Right lobe of liver (tissue), 6 donors: ENCODE data around the gene TM9SF2. TPM values are rescaled to one million over a fixed set of nuclear protein-coding genes. Genes with fewer than 3 reads are reported as not detected.

ENCODE experiments used
- ATAC-seq, 4 donors: fragments of 200-7000 bp; cut with Tn5 transposase; one replicate each; pipeline ENCODE4 v1.9.1; 2020; ENCODE audit warnings: mild to moderate bottlenecking in 4 of 4, moderate library complexity in 4 of 4
- DNase-seq, 3 donors: peaks; one replicate each; pipeline ENCODE4 v3.0.0-alpha.2; 2020
- H3K27ac ChIP-seq, 3 donors: fragments of 200-600 bp; one replicate each; pipeline ENCODE4 v1.8.0; 2022
- H3K27me3 ChIP-seq, 2 donors: fragments of 200-600 bp; one replicate each; pipeline ENCODE4 v1.8.0; 2022
- H3K36me3 ChIP-seq, 4 donors: fragments of 200-600 bp; sonication (generic) in 1 of 4; one replicate each; pipeline versions ENCODE4 v1.5.1 to v1.8.0; 2017 to 2022; ENCODE audit warnings: control low read depth in 1 of 4
- H3K4me1 ChIP-seq, 4 donors: fragments of 200-600 bp; sonication (generic) in 1 of 4; one replicate each; pipeline versions ENCODE4 v1.5.1 to v1.8.0; 2017 to 2022; ENCODE audit warnings: control low read depth in 1 of 4
- H3K4me3 ChIP-seq, 3 donors: fragments of 200-600 bp; one replicate each; pipeline ENCODE4 v1.8.0; 2022
- H3K9me3 ChIP-seq, 4 donors: fragments of 200-600 bp; sonication (generic) in 1 of 4; one replicate each; pipeline versions ENCODE4 v1.5.1 to v1.8.0; 2017 to 2022; ENCODE audit warnings: control low read depth in 1 of 4
- CTCF ChIP-seq, 4 donors: fragments of 200-600 bp in 3 of 4; fragments of 450-650 bp in 1 of 4; IDR thresholded peaks; one replicate each; pipeline versions ENCODE4 v1.5.1 to v1.8.0; 2016 to 2022; ENCODE audit warnings: antibody characterized with exemption in 4 of 4, mild to moderate bottlenecking in 2 of 4
- POLR2A ChIP-seq: fragments of 450-650 bp; IDR thresholded peaks from one replicate; pipeline ENCODE4 v1.6.1; 2017; ENCODE audit warnings: antibody characterized with exemption, mild to moderate bottlenecking
- WGBS: methylation state at CpG from one replicate; pipeline ENCODE4 v1.1.6; 2018; ENCODE audit warnings: low coverage, low lambda C conversion rate; ENCODE audit not compliant: insufficient coverage; ENCODE audit errors: missing lambda C conversion rate; 5-methylcytosine and 5-hydroxymethylcytosine counted together
- intact Hi-C, 2 donors: fragments of 100-400 bp; cut with DNase I; formaldehyde crosslinking; loops; one replicate each; pipeline versions ENCODE4 v1.11.2 to v1.14.1; 2022
- total RNA-seq, 6 experiments: library from RNA; depleted of rRNA in 2 of 6; stranded (reverse); fragments of >200 nt in 2 of 6; fragmentation: NEBNext Ultra II Directional in 3 of 6; extraction: Animal tissue kit (Norgen Biotek cat#: 25700) in 3 of 6; gene quantifications; one replicate each; pipeline versions ENCODE4 v1.1.0 to v1.2.4, GENCODE V29; 2016 to 2023
- donor health status: DM: no; HTN: yes; CAD: no.
- donor health status: DM: no; HTN: no; CAD: no.
- donor health status: DM: no; HTN: no; CAD: no.
- donor health status: DM: no; HTN: yes; CAD: no.
- donor health status: DM: no; HTN: yes; CAD: no.

TM9SF2 gene
- total RNA-seq, 6 experiments from 2014 or later: 83.6 to 102 (median 92.2) TPM

- DNase-seq (peak; percentile 25 to 64 (median 55)), ATAC-seq (peak; percentile 78 to 90 (median 82))
- Histone ChIP-seq H3K9me3 (no peaks in the 10 kb centered on the region), H3K36me3 (peaks cover under 1 to 19% (median 4%) of the 10 kb centered on the region in 4 donors), H3K4me3 (no peak overlapping the region), H3K27me3 (no peaks in the 10 kb centered on the region), H3K4me1 (peaks cover 0 to 10% (median 0%) of the 10 kb centered on the region in 4 donors), H3K27ac (peak overlapping the region in 1 of 3 donors; percentile 59)
- 25% methylated on average over 5 of the region's 7 CpGs for WGBS
- TF ChIP-seq POLR2A (no peak), CTCF (IDR thresholded peaks at IDR 0.05) (peak in 3 of 4 donors; percentile 8 to 43 (median 26))
- intact Hi-C loops: no loop called here
These were observed 25.3 kb downstream of the TM9SF2 start for GRCh38 chr13:99526549-99526948.

GRCh38 chr13:99527301-99527700, 26.0 kb downstream of the TM9SF2 start:
- no peak overlapping the region for H3K4me3 ChIP-seq
- H3K27ac ChIP-seq: peak overlapping the region in 1 of 3 donors; percentile 59
- DNase-seq (no peak), ATAC-seq (no peak)
- intact Hi-C loops: no loop called here
- H3K9me3 ChIP-seq: no peaks in the 10 kb centered on the region
- H3K27me3 ChIP-seq: no peaks in the 10 kb centered on the region
- H3K36me3 ChIP-seq: peaks cover 0 to 15% (median 2%) of the 10 kb centered on the region in 4 donors
- WGBS: no CpG with 5 or more reads among the region's 6 CpGs
- peaks cover 0 to 10% (median 0%) of the 10 kb centered on the region in 4 donors for H3K4me1 ChIP-seq
- TF ChIP-seq CTCF (IDR thresholded peaks at IDR 0.05): no peak
- no peak for TF ChIP-seq POLR2A

- intact Hi-C loops: no loop called here
- Histone ChIP-seq H3K27ac (no peak overlapping the region), H3K4me1 (peaks cover 0 to 10% (median 0%) of the 10 kb centered on the region in 4 donors), H3K9me3 (no peaks in the 10 kb centered on the region), H3K36me3 (peaks cover 0 to 5% (median under 1%) of the 10 kb centered on the region in 4 donors), H3K4me3 (no peak overlapping the region), H3K27me3 (no peaks in the 10 kb centered on the region)
- ATAC-seq: peak; percentile 62 to 72 (median 66)
- DNase-seq: no peak
- TF ChIP-seq POLR2A: no peak
- TF ChIP-seq CTCF (IDR thresholded peaks at IDR 0.05): peak; percentile 41 to 54 (median 48)
These were observed 27.3 kb downstream of the TM9SF2 start for GRCh38 chr13:99528547-99528946.

GRCh38 chr13:99536023-99536422, 34.8 kb downstream of the TM9SF2 start:
- 78% methylated on average over 2 of the region's 2 CpGs for WGBS
- no peak for TF ChIP-seq POLR2A
- no peak for TF ChIP-seq CTCF (IDR thresholded peaks at IDR 0.05)
- H3K9me3 ChIP-seq: no peaks in the 10 kb centered on the region
- ATAC-seq (no peak), DNase-seq (no peak)
- no peak overlapping the region for H3K27ac ChIP-seq
- no peaks in the 10 kb centered on the region for H3K27me3 ChIP-seq
- H3K4me3 ChIP-seq: no peak overlapping the region
- H3K4me1 ChIP-seq: no peaks in the 10 kb centered on the region
- intact Hi-C loops: no loop called here
- peaks cover 0 to 28% (median 4%) of the 10 kb centered on the region in 4 donors for H3K36me3 ChIP-seq

GRCh38 chr13:99540530-99540929, 39.3 kb downstream of the TM9SF2 start:
- H3K27me3 ChIP-seq: no peaks in the 10 kb centered on the region
- TF ChIP-seq POLR2A: no peak
- TF ChIP-seq CTCF (IDR thresholded peaks at IDR 0.05): no peak
- H3K9me3 ChIP-seq: no peaks in the 10 kb centered on the region
- no peak overlapping the region for H3K27ac ChIP-seq
- 57% methylated on average over 1 of the region's 1 CpG for WGBS
- no peaks in the 10 kb centered on the region for H3K4me1 ChIP-seq
- intact Hi-C loops: no loop called here
- peaks cover 0 to 65% (median 12%) of the 10 kb centered on the region in 4 donors for H3K36me3 ChIP-seq
- no peak overlapping the region for H3K4me3 ChIP-seq
- ATAC-seq (no peak), DNase-seq (no peak)
